Activated T-helper 1 cell treated with Interleukin-2 at 50 U/mL for 16 hours (primary cell): ENCODE measurements around the gene EXOC6B.

ENCODE experiments used
- DNase-seq: peaks from one replicate; pipeline ENCODE4 v3.0.0-alpha.2; 2020; ENCODE audit warnings: low read depth

EXOC6B gene

GRCh38 chr2:72271766-72272641, 553.8 kb downstream of the EXOC6B start:
- DNase-seq, result no peak

DNA sequence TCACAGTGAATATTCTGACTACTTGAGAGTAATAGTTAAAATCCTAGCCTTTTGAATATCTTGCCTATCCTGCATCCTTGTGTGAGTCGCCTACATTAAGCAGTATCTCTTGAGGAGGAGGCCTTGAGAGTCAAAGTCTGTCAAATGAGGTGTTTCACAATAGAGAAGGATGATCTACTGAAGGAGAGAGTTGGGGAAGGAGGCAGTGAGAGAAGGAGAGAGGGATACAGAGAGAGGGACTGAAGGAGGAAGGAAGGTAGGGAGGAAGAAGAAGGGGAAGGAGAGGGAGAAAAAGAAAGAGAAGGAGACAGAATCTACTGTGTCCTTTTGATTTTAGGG, 554.6 kb downstream of the EXOC6B start:
- DNase-seq, result no peak

GRCh38 chr2:72270556-72271275, 555.1 kb downstream of the EXOC6B start:
- DNase-seq, result no peak

- DNase-seq, result no peak
Observed at GRCh38 chr2:72263776-72264060, 562.1 kb downstream of the EXOC6B start.

DNA sequence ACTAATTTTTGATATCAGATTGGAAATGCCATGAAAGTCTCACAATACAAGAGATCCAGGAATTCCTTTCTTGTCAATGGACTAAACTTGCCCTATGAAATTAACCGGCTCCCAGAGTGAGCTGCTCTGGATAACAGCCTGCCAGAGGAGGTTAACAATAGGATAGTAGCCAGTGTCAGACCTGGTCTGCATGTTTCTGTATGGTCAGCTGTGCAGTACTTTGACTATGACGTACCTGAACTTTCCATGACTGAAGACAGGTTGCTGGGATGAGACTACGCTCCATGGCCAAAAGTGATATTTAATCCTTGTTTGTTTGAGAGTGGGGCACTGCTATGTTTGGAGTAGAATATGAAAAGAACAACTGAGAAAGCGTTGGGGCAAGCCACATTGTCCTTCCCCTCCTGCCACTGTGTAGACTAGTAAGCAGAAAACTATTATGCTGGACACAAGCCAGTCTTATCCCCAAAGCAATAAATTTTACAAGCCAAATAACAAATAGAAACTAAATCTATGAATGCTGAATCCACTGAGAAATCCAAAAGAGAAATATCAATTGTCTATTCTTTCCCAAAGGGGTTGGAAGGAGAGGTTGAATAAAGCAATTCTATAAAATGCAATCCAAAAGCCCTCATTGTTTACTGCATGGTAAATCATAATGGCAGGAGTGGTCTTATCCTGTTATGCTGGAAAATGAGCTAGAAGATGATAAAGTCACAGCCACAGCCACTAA, 562.6 kb downstream of the EXOC6B start:
- DNase-seq, result no peak

DNA sequence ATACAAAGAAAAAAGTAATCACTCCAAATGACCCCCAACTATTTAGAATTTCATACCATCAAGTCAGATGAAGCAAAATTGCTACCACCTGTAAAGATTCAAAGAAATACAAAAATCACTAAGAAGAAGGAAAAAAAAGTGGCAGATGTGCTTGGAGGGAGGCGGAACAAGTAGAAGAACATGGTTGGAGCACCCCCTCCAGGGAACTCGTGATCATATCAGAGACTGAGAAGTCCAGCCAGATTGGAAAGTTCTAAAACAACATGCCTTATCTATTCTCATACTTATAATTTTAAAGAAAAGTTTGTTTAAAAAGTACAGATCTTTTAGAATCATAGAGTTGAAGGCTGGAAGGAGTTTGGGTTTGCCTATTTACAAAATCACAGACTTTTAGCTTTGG, 564.8 kb downstream of the EXOC6B start:
- DNase-seq, result no peak

DNA sequence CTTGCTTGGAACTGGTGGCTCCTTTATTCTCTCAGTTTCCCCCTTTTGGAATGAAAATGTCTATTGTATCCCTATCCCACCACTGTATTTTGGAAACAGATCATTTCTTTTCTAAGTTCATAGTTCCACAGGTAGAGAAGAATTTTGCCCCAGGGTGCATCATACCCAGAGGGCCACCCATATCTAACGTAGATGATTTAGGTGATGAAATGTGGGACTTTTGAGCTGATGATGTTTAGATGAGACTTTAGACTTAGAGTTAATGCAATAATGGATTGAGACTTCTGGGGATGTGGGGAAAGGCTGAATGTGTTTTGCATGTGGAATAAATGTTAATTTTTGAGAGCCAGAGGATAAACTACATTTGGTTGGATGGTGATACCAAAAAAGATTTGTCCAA, 570.3 kb downstream of the EXOC6B start:
- no peak for DNase-seq

GRCh38 chr2:72254831-72255451, 570.9 kb downstream of the EXOC6B start:
- DNase-seq, result no peak

- no peak for DNase-seq
Observed at GRCh38 chr2:72238311-72238710, 587.5 kb downstream of the EXOC6B start.

GRCh38 chr2:72237549-72237948, 588.3 kb downstream of the EXOC6B start:
- DNase-seq, result no peak

GRCh38 chr2:72236445-72237067, 589.3 kb downstream of the EXOC6B start:
- DNase-seq, result no peak

DNA sequence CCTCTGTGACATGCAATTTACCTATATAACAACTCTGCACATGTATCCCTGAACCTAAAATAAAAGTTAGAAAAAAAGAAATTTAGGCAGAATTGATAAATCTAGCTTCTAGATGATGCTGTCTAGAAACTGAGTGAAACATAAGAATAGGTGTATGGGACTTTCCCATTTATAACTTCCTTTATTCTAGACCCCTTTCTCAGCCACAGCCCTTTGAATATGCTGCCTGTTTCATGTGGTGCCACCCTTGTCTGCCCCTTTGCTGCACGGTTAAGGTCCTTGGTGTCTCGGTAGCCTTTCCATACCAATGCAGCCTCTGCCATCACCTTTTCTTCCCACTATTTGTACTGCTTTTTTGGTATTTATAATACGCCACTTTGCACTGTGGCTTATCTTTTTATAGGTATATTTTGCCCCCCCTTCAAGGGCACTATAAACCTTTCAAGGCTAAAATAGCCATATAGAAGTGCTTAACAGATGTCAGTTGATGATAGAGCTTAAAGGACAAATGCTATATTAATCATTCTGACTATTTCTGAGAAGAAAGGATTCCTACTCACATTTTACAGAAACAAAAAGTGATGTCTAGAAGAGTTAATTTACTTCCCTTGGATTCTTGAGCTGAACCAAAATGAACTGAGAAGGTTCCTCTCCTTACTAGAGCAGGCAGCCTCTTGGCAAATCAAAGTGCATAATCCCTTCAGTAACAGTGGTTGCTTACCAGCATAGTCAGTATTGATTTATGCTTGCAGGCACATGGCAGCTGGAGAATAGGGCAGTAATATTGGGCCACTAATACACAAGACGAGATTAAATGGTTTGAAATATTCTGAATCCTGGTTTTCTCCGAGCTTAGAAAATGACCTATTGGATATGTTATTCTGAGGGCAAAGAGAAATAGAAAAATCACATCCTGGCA, 590.1 kb downstream of the EXOC6B start:
- DNase-seq, result no peak

- DNase-seq, result no peak
Observed at GRCh38 chr2:72233211-72233610, 592.6 kb downstream of the EXOC6B start.

DNA sequence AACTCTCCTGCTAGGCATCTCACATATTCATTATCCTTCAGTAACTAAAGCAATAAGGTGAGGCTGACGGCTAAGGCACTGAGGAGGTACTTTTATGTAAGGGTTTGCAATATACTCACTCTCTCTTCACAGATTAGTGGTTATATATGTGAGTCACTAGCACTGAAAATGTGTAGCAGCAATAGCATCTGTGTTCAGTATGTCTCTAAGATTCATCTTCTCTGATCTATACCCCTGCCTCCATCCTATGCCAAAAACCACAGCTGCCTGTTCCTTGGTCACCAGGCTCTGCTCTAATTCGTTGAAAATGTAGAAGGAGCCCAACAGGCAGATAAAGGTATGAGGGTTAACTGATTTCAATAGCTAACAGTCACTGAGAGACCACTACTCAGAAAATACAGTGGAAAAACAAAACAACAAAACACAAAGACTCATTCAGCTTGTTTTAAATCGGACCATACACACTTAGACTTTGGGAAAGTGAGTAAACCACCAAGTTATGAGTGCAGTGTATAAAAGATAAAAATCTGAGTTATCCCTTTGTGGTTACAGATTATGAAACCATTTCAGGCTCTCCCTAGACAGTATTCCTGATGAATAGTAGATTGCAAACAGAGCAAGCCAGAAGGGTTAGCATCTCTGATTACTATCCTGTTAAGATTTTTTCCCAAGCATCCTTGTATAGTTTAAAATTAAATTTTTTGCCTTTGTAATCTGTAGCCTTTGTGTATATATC, 602.8 kb downstream of the EXOC6B start:
- no peak for DNase-seq

- no peak for DNase-seq
Observed at GRCh38 chr2:72220170-72220569, 605.7 kb downstream of the EXOC6B start.

- no peak for DNase-seq
Observed at GRCh38 chr2:72214429-72215143, 611.2 kb downstream of the EXOC6B start.

GRCh38 chr2:72212486-72212855, 613.4 kb downstream of the EXOC6B start:
- no peak for DNase-seq

- no peak for DNase-seq
Observed at GRCh38 chr2:72211777-72212485, 613.9 kb downstream of the EXOC6B start.

- DNase-seq, result no peak
Observed at GRCh38 chr2:72211350-72211749, 614.5 kb downstream of the EXOC6B start.
